GM19452 (cell line): ENCODE data around the gene ADAMTS16.

Experiments
- ATAC-seq: cut with Tn5 transposase; IDR thresholded peaks from one replicate; pipeline ENCODE4 v1.9.1; 2021; ENCODE audit not compliant: unreplicated experiment

The ADAMTS16 gene

GRCh38 chr5:5340206-5340729 is 200.1 kb downstream of the ADAMTS16 start:
- ATAC-seq = no peak

GRCh38 chr5:5341531-5342292 is 201.6 kb downstream of the ADAMTS16 start:
- ATAC-seq = no peak

- no peak for ATAC-seq
Measured at GRCh38 chr5:5342784-5343183, 202.7 kb downstream of the ADAMTS16 start.

GRCh38 chr5:5343568-5343967 is 203.4 kb downstream of the ADAMTS16 start:
- ATAC-seq = no peak

GRCh38 chr5:5344051-5344571 is 204.0 kb downstream of the ADAMTS16 start:
- no peak for ATAC-seq

GRCh38 chr5:5344606-5345005 is 204.5 kb downstream of the ADAMTS16 start:
- no peak for ATAC-seq

- no peak for ATAC-seq
Measured at GRCh38 chr5:5347442-5347841, 207.3 kb downstream of the ADAMTS16 start.

GRCh38 chr5:5348135-5348534 is 208.0 kb downstream of the ADAMTS16 start:
- no peak for ATAC-seq

GRCh38 chr5:5348576-5348975 is 208.4 kb downstream of the ADAMTS16 start:
- no peak for ATAC-seq

- ATAC-seq = no peak
Measured at GRCh38 chr5:5350101-5350500, 210.0 kb downstream of the ADAMTS16 start.

- no peak for ATAC-seq
Measured at GRCh38 chr5:5351288-5351979, 211.3 kb downstream of the ADAMTS16 start.

GRCh38 chr5:5352675-5353074 is 212.5 kb downstream of the ADAMTS16 start:
- ATAC-seq = no peak

- ATAC-seq = no peak
Measured at GRCh38 chr5:5353681-5354080, 213.6 kb downstream of the ADAMTS16 start.

- ATAC-seq = no peak
Measured at GRCh38 chr5:5356765-5357164, 216.6 kb downstream of the ADAMTS16 start.

- no peak for ATAC-seq
Measured at GRCh38 chr5:5359618-5360017, 219.5 kb downstream of the ADAMTS16 start.

- no peak for ATAC-seq
Measured at GRCh38 chr5:5360363-5360940, 220.3 kb downstream of the ADAMTS16 start.

GRCh38 chr5:5360941-5361520 is 220.9 kb downstream of the ADAMTS16 start:
- ATAC-seq = no peak

GRCh38 chr5:5363045-5363444 is 222.9 kb downstream of the ADAMTS16 start:
- no peak for ATAC-seq

- no peak for ATAC-seq
Measured at GRCh38 chr5:5364932-5365331, 224.8 kb downstream of the ADAMTS16 start.

GRCh38 chr5:5367739-5368138 is 227.6 kb downstream of the ADAMTS16 start:
- ATAC-seq = no peak

GRCh38 chr5:5369051-5369605 is 229.0 kb downstream of the ADAMTS16 start:
- no peak for ATAC-seq
